ENCODE data around the gene HNRNPU. TPM values are rescaled to one million over a fixed set of nuclear protein-coding genes. Genes with fewer than 3 reads are reported as not detected.

Gene HNRNPU
- total and polyA plus RNA-seq, 2 donors from 2014 or later: 153 to 329 TPM

GRCh38 chr1:244852694-244853093 lies 11.6 kb downstream of the HNRNPU start:
- H3K27me3 ChIP-seq (ENCODE audit: control insufficient read depth, insufficient read depth, low read length): no peaks in the 10 kb centered on the region
- TF ChIP-seq CTCF (IDR thresholded peaks at IDR 0.05; ENCODE audit: borderline replicate concordance, extremely low read depth, insufficient read depth): no peak
- H3K9me3 ChIP-seq (ENCODE audit: control insufficient read depth in 2 of 3, insufficient read depth in 1 of 3, low read length in 3 of 3): no peaks in the 10 kb centered on the region
- H3K36me3 ChIP-seq (ENCODE audit: control insufficient read depth in 2 of 3, insufficient read depth in 3 of 3, low read length in 3 of 3): peaks cover 24 to 51% (median 32%) of the 10 kb centered on the region in 3 donors
- peaks cover 0 to 5% (median 0%) of the 10 kb centered on the region in 3 donors for H3K4me1 ChIP-seq (ENCODE audit: control insufficient read depth in 2 of 3, insufficient read depth in 2 of 3, low read depth in 1 of 3, low read length in 3 of 3)
- intact Hi-C loops (cut with DNase I): no loop called here
- FAIRE-seq: no peak
- no peak overlapping the region for H3K9ac ChIP-seq (ENCODE audit: low read length in 3 of 3)
- no peak overlapping the region for H3K4me3 ChIP-seq (ENCODE audit: low read length in 3 of 3)
- H3K27ac ChIP-seq (ENCODE audit: low read depth in 2 of 2, low read length in 2 of 2): no peak overlapping the region
- DNase-seq: no peak

GRCh38 chr1:244851546-244852231 lies 12.7 kb downstream of the HNRNPU start:
- Histone ChIP-seq H3K9ac (ENCODE audit: low read length in 3 of 3) (no peak overlapping the region), H3K27me3 (ENCODE audit: control insufficient read depth, insufficient read depth, low read length) (no peaks in the 10 kb centered on the region), H3K4me1 (ENCODE audit: control insufficient read depth in 2 of 3, insufficient read depth in 2 of 3, low read depth in 1 of 3, low read length in 3 of 3) (peaks cover 0 to 5% (median 0%) of the 10 kb centered on the region in 3 donors), H3K4me3 (ENCODE audit: low read length in 3 of 3) (no peak overlapping the region), H3K27ac (ENCODE audit: low read depth in 2 of 2, low read length in 2 of 2) (no peak overlapping the region), H3K9me3 (ENCODE audit: control insufficient read depth in 2 of 3, insufficient read depth in 1 of 3, low read length in 3 of 3) (no peaks in the 10 kb centered on the region), H3K36me3 (ENCODE audit: control insufficient read depth in 2 of 3, insufficient read depth in 3 of 3, low read length in 3 of 3) (peaks cover 17 to 41% (median 26%) of the 10 kb centered on the region in 3 donors)
- no peak for TF ChIP-seq CTCF (IDR thresholded peaks at IDR 0.05; ENCODE audit: borderline replicate concordance, extremely low read depth, insufficient read depth)
- DNase-seq: no peak
- FAIRE-seq: no peak
- intact Hi-C loops (cut with DNase I): no loop called here

- FAIRE-seq: no peak
- no peaks in the 10 kb centered on the region for H3K9me3 ChIP-seq (ENCODE audit: control insufficient read depth in 2 of 3, insufficient read depth in 1 of 3, low read length in 3 of 3)
- peaks cover 18 to 33% (median 23%) of the 10 kb centered on the region in 3 donors for H3K36me3 ChIP-seq (ENCODE audit: control insufficient read depth in 2 of 3, insufficient read depth in 3 of 3, low read length in 3 of 3)
- no peak overlapping the region for H3K27ac ChIP-seq (ENCODE audit: low read depth in 2 of 2, low read length in 2 of 2)
- peaks cover 0 to 5% (median 0%) of the 10 kb centered on the region in 3 donors for H3K4me1 ChIP-seq (ENCODE audit: control insufficient read depth in 2 of 3, insufficient read depth in 2 of 3, low read depth in 1 of 3, low read length in 3 of 3)
- H3K9ac ChIP-seq (ENCODE audit: low read length in 3 of 3): no peak overlapping the region
- intact Hi-C loops (cut with DNase I): no loop called here
- no peaks in the 10 kb centered on the region for H3K27me3 ChIP-seq (ENCODE audit: control insufficient read depth, insufficient read depth, low read length)
- no peak overlapping the region for H3K4me3 ChIP-seq (ENCODE audit: low read length in 3 of 3)
- TF ChIP-seq CTCF (IDR thresholded peaks at IDR 0.05; ENCODE audit: borderline replicate concordance, extremely low read depth, insufficient read depth): no peak
- no peak for DNase-seq
Measured at GRCh38 chr1:244850896-244851295, 13.4 kb downstream of the HNRNPU start.
